Keratinocyte (primary cell): ENCODE results near the gene NME7. TPM values are rescaled to one million over a fixed set of nuclear protein-coding genes. Genes with fewer than 3 reads are reported as not detected.
A peak's percentile ranks its signal among the peaks of the same experiment; 100 is the strongest.

Experiments
- DNase-seq: peaks from one replicate; pipeline ENCODE4 v3.0.0-alpha.2; 2011; ENCODE audit warnings: low read depth, missing footprints, low spot score
- FAIRE-seq: peaks from 2 replicates; lab custom pipeline; 2011; peaks lifted over from hg19 to GRCh38; lab: Jason Lieb, UNC
- H2AFZ ChIP-seq: 2 replicates; pipeline ENCODE4 v1.6.0; 2012; ENCODE audit warnings: low read length, control low read depth, inconsistent platforms; ENCODE audit not compliant: control insufficient read depth
- H3K27ac ChIP-seq: 2 replicates; pipeline ENCODE4 v1.5.1; 2011; ENCODE audit warnings: low read length; ENCODE audit not compliant: control insufficient read depth, insufficient read depth
- H3K27me3 ChIP-seq: 3 replicates; pipeline ENCODE4 v1.6.0; 2011; ENCODE audit warnings: low read length; ENCODE audit not compliant: control insufficient read depth, insufficient read depth; ENCODE audit errors: extremely low read depth
- H3K36me3 ChIP-seq, 2 experiments: 2 replicates in 1 of 2; 3 replicates in 1 of 2; pipeline ENCODE4 v1.5.1; 2011; ENCODE audit warnings: low read length in 2 of 2, mild to moderate bottlenecking in 1 of 2; ENCODE audit not compliant: control insufficient read depth in 2 of 2, insufficient read depth in 2 of 2; ENCODE audit errors: extremely low read depth in 1 of 2
- H3K4me1 ChIP-seq: 3 replicates; pipeline ENCODE4 v1.5.1; 2011; ENCODE audit warnings: low read length; ENCODE audit not compliant: control insufficient read depth, insufficient read depth; ENCODE audit errors: extremely low read depth
- H3K4me2 ChIP-seq: 3 replicates; pipeline ENCODE4 v1.6.0; 2011; ENCODE audit warnings: low read depth, low read length; ENCODE audit not compliant: control insufficient read depth, insufficient read depth; ENCODE audit errors: extremely low read depth
- H3K4me3 ChIP-seq, 3 experiments: fragments of 200-600 bp in 1 of 3; sonication (generic) in 1 of 3; 2 replicates in 2 of 3; 3 replicates in 1 of 3; pipeline ENCODE4 v1.5.1; 2011 to 2016; ENCODE audit warnings: low read length in 3 of 3, mild to moderate bottlenecking in 3 of 3, control low read depth in 2 of 3, inconsistent platforms in 1 of 3, low read depth in 1 of 3, mixed read lengths in 1 of 3, mixed run types in 1 of 3, moderate library complexity in 1 of 3; ENCODE audit not compliant: control insufficient read depth in 2 of 3, insufficient read depth in 2 of 3; ENCODE audit errors: extremely low read depth in 1 of 3
- H3K79me2 ChIP-seq: 2 replicates; pipeline ENCODE4 v1.6.0; 2012; ENCODE audit warnings: low read length; ENCODE audit not compliant: control insufficient read depth, insufficient read depth
- H3K9ac ChIP-seq: 3 replicates; pipeline ENCODE4 v1.6.0; 2011; ENCODE audit warnings: low read length; ENCODE audit not compliant: control insufficient read depth, insufficient read depth; ENCODE audit errors: extremely low read depth
- H3K9me1 ChIP-seq: 3 replicates; pipeline ENCODE4 v1.6.0; 2011; ENCODE audit warnings: low read length; ENCODE audit not compliant: control insufficient read depth, insufficient read depth; ENCODE audit errors: extremely low read depth
- H3K9me3 ChIP-seq: 2 replicates; pipeline ENCODE4 v1.5.1; 2012; ENCODE audit warnings: low read depth, low read length; ENCODE audit not compliant: control insufficient read depth
- H4K20me1 ChIP-seq: 3 replicates; pipeline ENCODE4 v1.6.0; 2011; ENCODE audit warnings: low read length; ENCODE audit not compliant: control insufficient read depth, insufficient read depth; ENCODE audit errors: extremely low read depth
- EZH2 ChIP-seq: IDR thresholded peaks from one replicate; pipeline ENCODE4 v1.6.1; 2012; ENCODE audit warnings: inconsistent platforms, mild to moderate bottlenecking, low read length, moderate library complexity
- dilution Hi-C: fragments of 300-500 bp; cut with MboI; formaldehyde crosslinking; loops from one replicate; pipeline ENCODE4 v1.7.0; 2020; ENCODE audit warnings: low sequenced_read_pairs; ENCODE audit not compliant: extremely low pct_ligation_motif_present
- polyA plus RNA-seq, 5 experiments: library from polyadenylated mRNA; depleted of rRNA in 3 of 5; stranded (reverse) in 3 of 5; stranded (forward) in 1 of 5; unstranded in 1 of 5; fragments of >200 nt; gene quantifications; 1 replicate in 1 of 5; 2 replicates in 3 of 5; 3 replicates in 1 of 5; pipeline versions ENCODE4 v1.2.1 to v1.2.3, GENCODE V29; 2011 to 2012; ENCODE audit warnings: missing spikeins in 2 of 5, low read depth in 1 of 5, low replicate concordance in 1 of 5
- TF ChIP-seq, protein P1 (sequence below), 3 experiments: IDR thresholded peaks in 1 of 3; conservative IDR thresholded peaks in 1 of 3; optimal IDR thresholded peaks in 1 of 3; 2 replicates in 2 of 3; 3 replicates in 1 of 3; pipeline versions ENCODE3 to v1.5.1; 2011; ENCODE audit warnings: low read length in 3 of 3, mild to moderate bottlenecking in 3 of 3, moderate library complexity in 2 of 3, control low read depth in 1 of 3, inconsistent platforms in 1 of 3; ENCODE audit not compliant: insufficient read depth in 2 of 3; ENCODE audit errors: extremely low read depth in 1 of 3

The NME7 gene
- polyA plus RNA-seq, 1 donor (not counting 4 experiments of a cell fraction or from before 2014, with no cell fraction given) = 52.9 TPM

DNA sequence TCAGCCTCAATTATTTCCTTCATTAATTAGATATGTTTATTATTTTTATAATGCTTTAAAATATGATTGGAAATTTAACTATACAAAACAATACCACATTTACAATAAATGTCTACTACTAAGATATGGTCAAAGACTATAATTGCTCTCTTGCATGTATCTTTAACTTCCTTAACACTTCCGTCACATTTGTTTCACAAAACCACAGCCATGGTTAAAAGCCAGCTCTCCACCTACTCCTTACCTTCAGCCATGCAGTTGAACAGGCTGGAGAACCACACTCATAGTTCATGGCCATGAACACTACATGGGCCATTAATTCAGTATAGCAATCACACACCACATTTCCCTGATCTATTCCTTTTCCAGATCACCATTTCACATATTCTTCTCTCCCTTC, 72.2 kb downstream of the NME7 start:
- H3K4me1 ChIP-seq = no peaks in the 10 kb centered on the region
- H3K27ac ChIP-seq = no peak overlapping the region
- no peak for FAIRE-seq
- H3K9me1 ChIP-seq = no peaks in the 10 kb centered on the region
- H3K36me3 ChIP-seq = no peaks in the 10 kb centered on the region
- TF ChIP-seq, protein P1, sequence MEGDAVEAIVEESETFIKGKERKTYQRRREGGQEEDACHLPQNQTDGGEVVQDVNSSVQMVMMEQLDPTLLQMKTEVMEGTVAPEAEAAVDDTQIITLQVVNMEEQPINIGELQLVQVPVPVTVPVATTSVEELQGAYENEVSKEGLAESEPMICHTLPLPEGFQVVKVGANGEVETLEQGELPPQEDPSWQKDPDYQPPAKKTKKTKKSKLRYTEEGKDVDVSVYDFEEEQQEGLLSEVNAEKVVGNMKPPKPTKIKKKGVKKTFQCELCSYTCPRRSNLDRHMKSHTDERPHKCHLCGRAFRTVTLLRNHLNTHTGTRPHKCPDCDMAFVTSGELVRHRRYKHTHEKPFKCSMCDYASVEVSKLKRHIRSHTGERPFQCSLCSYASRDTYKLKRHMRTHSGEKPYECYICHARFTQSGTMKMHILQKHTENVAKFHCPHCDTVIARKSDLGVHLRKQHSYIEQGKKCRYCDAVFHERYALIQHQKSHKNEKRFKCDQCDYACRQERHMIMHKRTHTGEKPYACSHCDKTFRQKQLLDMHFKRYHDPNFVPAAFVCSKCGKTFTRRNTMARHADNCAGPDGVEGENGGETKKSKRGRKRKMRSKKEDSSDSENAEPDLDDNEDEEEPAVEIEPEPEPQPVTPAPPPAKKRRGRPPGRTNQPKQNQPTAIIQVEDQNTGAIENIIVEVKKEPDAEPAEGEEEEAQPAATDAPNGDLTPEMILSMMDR (optimal IDR thresholded peaks at IDR 0.05 in 1 of 3, IDR thresholded peaks at IDR 0.05 in 1 of 3, conservative IDR thresholded peaks at IDR 0.05 in 1 of 3; ENCODE audit: extremely low read depth in 1 of 3, insufficient read depth in 2 of 3, low read length in 3 of 3) = no peak
- TF ChIP-seq EZH2 = no peak
- no peak for DNase-seq
- H2AFZ ChIP-seq = no peak overlapping the region
- no peak overlapping the region for H3K4me2 ChIP-seq
- no peaks in the 10 kb centered on the region for H3K27me3 ChIP-seq
- no peaks in the 10 kb centered on the region for H3K79me2 ChIP-seq
- no peaks in the 10 kb centered on the region for H3K9me3 ChIP-seq
- no peak overlapping the region for H3K4me3 ChIP-seq
- no peak overlapping the region for H3K9ac ChIP-seq
- H4K20me1 ChIP-seq = no peaks in the 10 kb centered on the region
- dilution Hi-C loops = no loop called here

DNA sequence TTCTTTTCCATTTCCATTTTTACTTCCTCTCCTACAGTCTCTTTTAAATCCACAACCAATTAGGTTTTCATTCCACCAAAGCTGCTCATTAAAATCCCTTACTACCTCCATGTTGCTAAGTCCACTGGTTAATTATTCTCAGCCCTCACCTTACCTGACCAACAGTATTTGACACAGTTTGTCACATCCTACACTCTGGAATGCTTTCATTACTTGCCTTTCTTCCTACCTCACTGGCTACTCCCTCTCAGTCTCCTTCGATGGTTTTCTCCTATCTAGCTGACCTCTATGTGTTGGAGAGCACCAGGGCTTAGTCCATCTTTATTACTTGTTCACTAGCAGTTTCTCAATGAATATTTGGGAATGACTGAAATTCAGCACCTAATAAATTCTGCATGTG, 78.6 kb downstream of the NME7 start:
- Histone ChIP-seq H3K4me2 (no peak overlapping the region), H3K27ac (no peak overlapping the region), H3K9me3 (no peaks in the 10 kb centered on the region), H3K79me2 (no peaks in the 10 kb centered on the region), H3K9me1 (no peaks in the 10 kb centered on the region), H3K27me3 (no peaks in the 10 kb centered on the region), H3K36me3 (no peaks in the 10 kb centered on the region), H3K9ac (no peak overlapping the region), H4K20me1 (no peaks in the 10 kb centered on the region), H2AFZ (no peak overlapping the region), H3K4me3 (no peak overlapping the region), H3K4me1 (peaks cover 16% of the 10 kb centered on the region)
- TF ChIP-seq EZH2 = no peak
- TF ChIP-seq, protein P1 (optimal IDR thresholded peaks at IDR 0.05 in 1 of 3, IDR thresholded peaks at IDR 0.05 in 1 of 3, conservative IDR thresholded peaks at IDR 0.05 in 1 of 3; ENCODE audit: extremely low read depth in 1 of 3, insufficient read depth in 2 of 3, low read length in 3 of 3) = no peak
- FAIRE-seq (peak; percentile 70), DNase-seq (no peak)
- dilution Hi-C loops = no loop called here
